MCF 10A (cell line): ENCODE data around the gene EDN2. TPM values are rescaled to one million over a fixed set of nuclear protein-coding genes. Genes with fewer than 3 reads are reported as not detected.

ENCODE experiments used
- BruUV-seq: library from RNA; stranded (reverse); fragments of 400-500 nt; replicated peaks from 2 replicates; lab custom pipeline; 2021; lab: Mats Ljungman, UMichigan
- CTCF ChIA-PET: fragments of 300-600 bp; sonication (Branson Sonifier 250); formaldehyde crosslinking; extraction: SDS; loops from one replicate; lab custom pipeline; 2021; ENCODE audit warnings: antibody characterized with exemption, inconsistent platforms; lab: Yijun Ruan, JAX
- POLR2A ChIA-PET: fragments of 300-600, 350-650 bp; sonication (Branson Sonifier 250); formaldehyde crosslinking; extraction: SDS; loops from one replicate; lab custom pipeline; 2020; ENCODE audit warnings: antibody characterized with exemption, inconsistent platforms; lab: Yijun Ruan, JAX
- DNase-seq: peaks from one replicate; pipeline ENCODE4 v3.0.0-alpha.2; 2018; ENCODE audit not compliant: unreplicated experiment
- H3K27ac Mint-ChIP-seq: one replicate; pipeline ENCODE4 v1.8.0; 2022; ENCODE audit warnings: mild to moderate bottlenecking, low read depth, mixed read lengths; ENCODE audit not compliant: unreplicated experiment
- H3K27me3 Mint-ChIP-seq: one replicate; pipeline ENCODE4 v1.8.0; 2022; ENCODE audit warnings: mixed read lengths; ENCODE audit not compliant: insufficient read depth, unreplicated experiment
- H3K36me3 Mint-ChIP-seq: one replicate; pipeline ENCODE4 v1.8.0; 2022; ENCODE audit warnings: mild to moderate bottlenecking, moderate library complexity, mixed read lengths; ENCODE audit not compliant: insufficient read depth, unreplicated experiment
- H3K4me1 Mint-ChIP-seq: one replicate; pipeline ENCODE4 v1.8.0; 2022; ENCODE audit warnings: mixed read lengths; ENCODE audit not compliant: insufficient read depth, unreplicated experiment
- H3K4me3 Mint-ChIP-seq: one replicate; pipeline ENCODE4 v1.8.0; 2022; ENCODE audit warnings: mild to moderate bottlenecking, moderate library complexity, mixed read lengths; ENCODE audit not compliant: unreplicated experiment
- H3K9me3 Mint-ChIP-seq: one replicate; pipeline ENCODE4 v1.8.0; 2022; ENCODE audit warnings: mixed read lengths; ENCODE audit not compliant: unreplicated experiment
- CTCF ChIP-seq: fragments of 200-600 bp; IDR thresholded peaks from one replicate; pipeline ENCODE4 v1.8.0; 2022; ENCODE audit warnings: antibody characterized with exemption, mild to moderate bottlenecking; ENCODE audit not compliant: unreplicated experiment
- intact Hi-C: fragments of 100-400 bp; cut with micrococcal nuclease; formaldehyde crosslinking; loops from 2 replicates; pipeline ENCODE4 v1.14.1; 2022
- total RNA-seq: library from RNA; stranded (reverse); gene quantifications from 2 replicates; pipeline ENCODE4 v1.2.3, GENCODE V29; 2022

EDN2 gene
- total RNA-seq, 1 experiment from 2014 or later, result 0.58 TPM

- no peaks in the 10 kb centered on the region for H3K36me3 Mint-ChIP-seq
- no peak for DNase-seq
- ChIA-PET CTCF (interaction anchor here (0.9 to 2.8 kb wide), 2 partner anchors 11 to 162 kb away, joined by 6 to 11 read pairs; no protein-coding TSS in a partner anchor), POLR2A (interaction anchor here (1.1 to 1.2 kb wide), 2 partner anchors 18 to 19 kb away, joined by 3 read pairs; no protein-coding TSS in a partner anchor)
- no TSS peak for BruUV-seq
- H3K27me3 Mint-ChIP-seq, result no peaks in the 10 kb centered on the region
- intact Hi-C loops, result no loop called here
- TF ChIP-seq CTCF, result no peak
- peaks cover 20% of the 10 kb centered on the region for H3K4me1 Mint-ChIP-seq
- H3K4me3 Mint-ChIP-seq, result no peak overlapping the region
- no peak overlapping the region for H3K27ac Mint-ChIP-seq
- H3K9me3 Mint-ChIP-seq, result no peaks in the 10 kb centered on the region
These were observed 40.2 kb downstream of the EDN2 start for GRCh38 chr1:41444246-41444645.

GRCh38 chr1:41442697-41443251 is 41.7 kb downstream of the EDN2 start:
- DNase-seq, result no peak
- ChIA-PET CTCF (interaction anchor here (0.6 to 1.1 kb wide), 2 partner anchors 34 to 76 kb away, joined by 3 read pairs; no protein-coding TSS in a partner anchor), POLR2A (interaction anchor here (0.7 kb wide), 1 partner anchor 10 kb away, joined by 3 read pairs; no protein-coding TSS in a partner anchor)
- Mint-ChIP-seq H3K9me3 (no peaks in the 10 kb centered on the region), H3K36me3 (no peaks in the 10 kb centered on the region), H3K4me1 (peaks cover 9% of the 10 kb centered on the region), H3K4me3 (no peak overlapping the region), H3K27me3 (no peaks in the 10 kb centered on the region), H3K27ac (no peak overlapping the region)
- intact Hi-C loops, result no loop called here
- BruUV-seq, result no TSS peak
- TF ChIP-seq CTCF, result no peak

GRCh38 chr1:41440321-41441085 is 44.0 kb downstream of the EDN2 start:
- Mint-ChIP-seq H3K27me3 (no peaks in the 10 kb centered on the region), H3K27ac (no peak overlapping the region), H3K4me3 (no peak overlapping the region), H3K36me3 (no peaks in the 10 kb centered on the region), H3K4me1 (peaks cover 5% of the 10 kb centered on the region), H3K9me3 (no peaks in the 10 kb centered on the region)
- CTCF ChIA-PET, result no interaction called here
- intact Hi-C loops, result no loop called here
- POLR2A ChIA-PET, result interaction anchor here (1.5 kb wide), 1 partner anchor 22 kb away, joined by 3 read pairs; no protein-coding TSS in a partner anchor
- TF ChIP-seq CTCF, result no peak
- BruUV-seq, result no TSS peak
- DNase-seq, result no peak

GRCh38 chr1:41439234-41439633 is 45.2 kb downstream of the EDN2 start:
- H3K36me3 Mint-ChIP-seq, result no peaks in the 10 kb centered on the region
- intact Hi-C loops, result loop anchor here (10.0 kb wide), 1 partner anchor 394 kb away; no protein-coding TSS in a partner anchor

More at GRCh38 chr1:41439234-41439633, 45.2 kb downstream of the EDN2 start:
- Mint-ChIP-seq H3K27ac (no peak overlapping the region), H3K4me1 (peaks cover 15% of the 10 kb centered on the region), H3K4me3 (no peak overlapping the region), H3K27me3 (no peaks in the 10 kb centered on the region), H3K9me3 (no peaks in the 10 kb centered on the region)
- POLR2A ChIA-PET, result interaction anchor here (1.0 to 1.5 kb wide), 2 partner anchors 23 to 35 kb away, joined by 3 to 4 read pairs; no protein-coding TSS in a partner anchor
- no peak for TF ChIP-seq CTCF
- CTCF ChIA-PET, result interaction anchor here (0.6 kb wide), 1 partner anchor 166 kb away, joined by 3 read pairs; no protein-coding TSS in a partner anchor
- no TSS peak for BruUV-seq
- no peak for DNase-seq
